ENCODE results near the gene BRD4.

BRD4 gene

GRCh38 chr19:15245370-15246197, 86.8 kb downstream of the BRD4 start:
- DNase-seq = no peak
- in situ Hi-C loops (cut with HindIII; ENCODE audit: low pct_ligation_motif_present, low pct_unique_long_range_greater_than_20kb, low sequenced_read_pairs) = no loop called here

GRCh38 chr19:15244808-15245207, 87.5 kb downstream of the BRD4 start:
- no peak for DNase-seq
- in situ Hi-C loops (cut with HindIII; ENCODE audit: low pct_ligation_motif_present, low pct_unique_long_range_greater_than_20kb, low sequenced_read_pairs) = no loop called here

- DNase-seq = no peak
Measured at GRCh38 chr19:15244106-15244803, 88.1 kb downstream of the BRD4 start.

GRCh38 chr19:15243236-15243957, 88.9 kb downstream of the BRD4 start:
- DNase-seq = no peak
- in situ Hi-C loops (cut with HindIII; ENCODE audit: low pct_ligation_motif_present, low pct_unique_long_range_greater_than_20kb, low sequenced_read_pairs) = no loop called here

More at GRCh38 chr19:15244106-15244803, 88.1 kb downstream of the BRD4 start:
- in situ Hi-C loops (cut with HindIII; ENCODE audit: low pct_ligation_motif_present, low pct_unique_long_range_greater_than_20kb, low sequenced_read_pairs) = no loop called here

- in situ Hi-C loops (cut with HindIII; ENCODE audit: low pct_ligation_motif_present, low pct_unique_long_range_greater_than_20kb, low sequenced_read_pairs) = no loop called here
Measured at GRCh38 chr19:15241259-15241910, 91.0 kb downstream of the BRD4 start.

GRCh38 chr19:15240515-15240914, 91.8 kb downstream of the BRD4 start:
- DNase-seq = no peak
- in situ Hi-C loops (cut with HindIII; ENCODE audit: low pct_ligation_motif_present, low pct_unique_long_range_greater_than_20kb, low sequenced_read_pairs) = no loop called here

More at GRCh38 chr19:15241259-15241910, 91.0 kb downstream of the BRD4 start:
- DNase-seq = no peak

- no peak for DNase-seq
- in situ Hi-C loops (cut with HindIII; ENCODE audit: low pct_ligation_motif_present, low pct_unique_long_range_greater_than_20kb, low sequenced_read_pairs) = no loop called here
Measured at GRCh38 chr19:15239337-15239949, 92.9 kb downstream of the BRD4 start.

GRCh38 chr19:15238639-15239155, 93.6 kb downstream of the BRD4 start:
- no peak for DNase-seq
- in situ Hi-C loops (cut with HindIII; ENCODE audit: low pct_ligation_motif_present, low pct_unique_long_range_greater_than_20kb, low sequenced_read_pairs) = no loop called here

- no peak for DNase-seq
- in situ Hi-C loops (cut with HindIII; ENCODE audit: low pct_ligation_motif_present, low pct_unique_long_range_greater_than_20kb, low sequenced_read_pairs) = no loop called here
Measured at GRCh38 chr19:15237759-15238638, 94.3 kb downstream of the BRD4 start.

- DNase-seq = no peak
- in situ Hi-C loops (cut with HindIII; ENCODE audit: low pct_ligation_motif_present, low pct_unique_long_range_greater_than_20kb, low sequenced_read_pairs) = no loop called here
Measured at GRCh38 chr19:15236886-15237285, 95.5 kb downstream of the BRD4 start.

- in situ Hi-C loops (cut with HindIII; ENCODE audit: low pct_ligation_motif_present, low pct_unique_long_range_greater_than_20kb, low sequenced_read_pairs) = no loop called here
- no peak for DNase-seq
Measured at GRCh38 chr19:15235781-15236180, 96.6 kb downstream of the BRD4 start.

- in situ Hi-C loops (cut with HindIII; ENCODE audit: low pct_ligation_motif_present, low pct_unique_long_range_greater_than_20kb, low sequenced_read_pairs) = no loop called here
- DNase-seq = no peak
Measured at GRCh38 chr19:15234431-15235130, 97.8 kb downstream of the BRD4 start.

- in situ Hi-C loops (cut with HindIII; ENCODE audit: low pct_ligation_motif_present, low pct_unique_long_range_greater_than_20kb, low sequenced_read_pairs) = no loop called here
- no peak for DNase-seq
Measured at GRCh38 chr19:15231271-15231670, 101.1 kb downstream of the BRD4 start.

GRCh38 chr19:15227261-15227660, 105.1 kb downstream of the BRD4 start:
- no peak for DNase-seq
- in situ Hi-C loops (cut with HindIII; ENCODE audit: low pct_ligation_motif_present, low pct_unique_long_range_greater_than_20kb, low sequenced_read_pairs) = no loop called here

- no peak for DNase-seq
- in situ Hi-C loops (cut with HindIII; ENCODE audit: low pct_ligation_motif_present, low pct_unique_long_range_greater_than_20kb, low sequenced_read_pairs) = no loop called here
Measured at GRCh38 chr19:15225760-15226159, 106.6 kb downstream of the BRD4 start.

- DNase-seq = no peak
- in situ Hi-C loops (cut with HindIII; ENCODE audit: low pct_ligation_motif_present, low pct_unique_long_range_greater_than_20kb, low sequenced_read_pairs) = no loop called here
Measured at GRCh38 chr19:15223649-15224361, 108.5 kb downstream of the BRD4 start.
